Neural crest cell (in vitro differentiated cells): ENCODE results near the gene TOPBP1. TPM values are rescaled to one million over a fixed set of nuclear protein-coding genes. Genes with fewer than 3 reads are reported as not detected.

Experiments
- DNase-seq: peaks from one replicate; pipeline ENCODE4 v3.0.0; 2021; ENCODE audit warnings: low read depth, mixed read lengths, low spot score
- H3K27ac Mint-ChIP-seq: one replicate; pipeline ENCODE4 v1.8.0; 2021; ENCODE audit warnings: mild to moderate bottlenecking, mixed read lengths; ENCODE audit not compliant: unreplicated experiment
- H3K27me3 Mint-ChIP-seq: 2 replicates; pipeline ENCODE4 v1.8.0; 2021; ENCODE audit warnings: low read depth, mild to moderate bottlenecking, mixed read lengths
- H3K36me3 Mint-ChIP-seq: 2 replicates; pipeline ENCODE4 v1.8.0; 2021; ENCODE audit warnings: low read depth, mild to moderate bottlenecking, mixed read lengths
- H3K4me1 Mint-ChIP-seq: 2 replicates; pipeline ENCODE4 v1.8.0; 2021; ENCODE audit warnings: mixed read lengths
- H3K4me3 Mint-ChIP-seq: one replicate; pipeline ENCODE4 v1.8.0; 2021; ENCODE audit warnings: mild to moderate bottlenecking, mixed read lengths
- H3K9me3 Mint-ChIP-seq: 2 replicates; pipeline ENCODE4 v1.8.0; 2021; ENCODE audit warnings: mixed read lengths
- total RNA-seq: library from RNA; stranded (reverse); gene quantifications from 2 replicates; pipeline ENCODE4 v1.2.1, GENCODE V29; 2021
- TF ChIP-seq, protein P1 (sequence below): fragments of 200-600 bp; sonication (generic); conservative IDR thresholded peaks from 2 replicates; pipeline ENCODE4 v1.5.0; 2021; ENCODE audit warnings: antibody characterized with exemption, mild to moderate bottlenecking

The TOPBP1 gene
- total RNA-seq, 1 donor from 2014 or later: 58.8 TPM

DNA sequence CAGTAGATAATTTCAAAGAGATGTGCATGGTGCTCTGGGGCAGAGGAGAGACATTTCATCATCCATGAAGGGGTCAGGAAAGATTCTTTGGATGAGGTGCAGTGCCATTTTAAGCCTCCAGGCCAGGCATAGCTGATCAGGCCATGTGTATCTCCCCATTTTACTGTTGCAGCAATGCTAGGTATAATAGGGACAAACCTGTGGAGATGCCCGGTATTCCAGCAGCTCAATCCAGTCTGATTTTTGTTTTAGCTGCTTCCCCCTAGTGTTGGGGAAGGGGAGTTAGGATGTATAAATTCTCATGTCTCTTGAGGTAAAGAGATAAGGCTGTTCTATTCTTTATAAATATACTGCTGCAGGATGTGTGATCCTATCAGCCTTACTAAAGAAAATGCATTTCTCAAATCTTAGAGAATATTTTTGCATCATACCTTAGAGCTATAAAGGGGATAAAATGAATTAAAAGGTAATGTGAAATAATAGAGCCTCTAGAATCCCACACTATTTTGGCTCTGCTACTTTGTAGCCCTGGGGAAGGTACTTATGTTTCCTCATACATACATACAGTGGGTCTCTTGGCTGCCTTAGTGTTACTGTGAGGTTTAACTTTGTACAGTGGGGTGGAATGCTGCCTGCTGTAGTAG, 83.1 kb downstream of the TOPBP1 start:
- Mint-ChIP-seq H3K27ac (no peak overlapping the region), H3K4me3 (peak overlapping the region; percentile 83)
- DNase-seq: no peak

DNA sequence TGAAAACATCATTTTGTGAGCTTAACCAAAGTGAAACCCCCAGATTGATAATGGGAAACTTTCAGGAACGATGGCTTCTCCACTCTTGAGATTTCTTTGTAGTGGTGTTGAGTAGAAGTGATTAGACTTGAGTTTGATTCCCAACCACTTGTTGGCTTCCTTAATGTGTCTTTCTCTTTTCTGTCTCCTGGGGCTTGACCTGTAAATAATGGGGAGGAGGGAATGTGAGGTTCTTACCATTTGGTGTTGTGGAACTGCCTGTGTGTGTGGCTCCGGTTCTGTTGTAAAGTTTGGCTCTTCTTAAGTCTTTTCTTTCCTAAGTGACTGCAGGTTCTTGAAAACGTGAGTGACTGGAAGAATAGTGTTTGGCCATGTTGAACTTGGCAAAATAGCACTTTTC, 85.6 kb downstream of the TOPBP1 start:
- peaks cover 49% of the 10 kb centered on the region for H3K4me1 Mint-ChIP-seq
- no peaks in the 10 kb centered on the region for H3K27me3 Mint-ChIP-seq
- peaks cover 10% of the 10 kb centered on the region for H3K36me3 Mint-ChIP-seq
- TF ChIP-seq, protein P1, sequence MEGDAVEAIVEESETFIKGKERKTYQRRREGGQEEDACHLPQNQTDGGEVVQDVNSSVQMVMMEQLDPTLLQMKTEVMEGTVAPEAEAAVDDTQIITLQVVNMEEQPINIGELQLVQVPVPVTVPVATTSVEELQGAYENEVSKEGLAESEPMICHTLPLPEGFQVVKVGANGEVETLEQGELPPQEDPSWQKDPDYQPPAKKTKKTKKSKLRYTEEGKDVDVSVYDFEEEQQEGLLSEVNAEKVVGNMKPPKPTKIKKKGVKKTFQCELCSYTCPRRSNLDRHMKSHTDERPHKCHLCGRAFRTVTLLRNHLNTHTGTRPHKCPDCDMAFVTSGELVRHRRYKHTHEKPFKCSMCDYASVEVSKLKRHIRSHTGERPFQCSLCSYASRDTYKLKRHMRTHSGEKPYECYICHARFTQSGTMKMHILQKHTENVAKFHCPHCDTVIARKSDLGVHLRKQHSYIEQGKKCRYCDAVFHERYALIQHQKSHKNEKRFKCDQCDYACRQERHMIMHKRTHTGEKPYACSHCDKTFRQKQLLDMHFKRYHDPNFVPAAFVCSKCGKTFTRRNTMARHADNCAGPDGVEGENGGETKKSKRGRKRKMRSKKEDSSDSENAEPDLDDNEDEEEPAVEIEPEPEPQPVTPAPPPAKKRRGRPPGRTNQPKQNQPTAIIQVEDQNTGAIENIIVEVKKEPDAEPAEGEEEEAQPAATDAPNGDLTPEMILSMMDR: no peak
- no peaks in the 10 kb centered on the region for H3K9me3 Mint-ChIP-seq
- DNase-seq: no peak
- peak overlapping the region; percentile 66 for H3K4me3 Mint-ChIP-seq
- no peak overlapping the region for H3K27ac Mint-ChIP-seq

More for the DNA sequence above, 83.1 kb downstream of the TOPBP1 start:
- TF ChIP-seq, protein P1: peak; percentile 71
- Mint-ChIP-seq H3K9me3 (no peaks in the 10 kb centered on the region), H3K36me3 (peaks cover 10% of the 10 kb centered on the region), H3K4me1 (peaks cover 38% of the 10 kb centered on the region), H3K27me3 (no peaks in the 10 kb centered on the region)

DNA sequence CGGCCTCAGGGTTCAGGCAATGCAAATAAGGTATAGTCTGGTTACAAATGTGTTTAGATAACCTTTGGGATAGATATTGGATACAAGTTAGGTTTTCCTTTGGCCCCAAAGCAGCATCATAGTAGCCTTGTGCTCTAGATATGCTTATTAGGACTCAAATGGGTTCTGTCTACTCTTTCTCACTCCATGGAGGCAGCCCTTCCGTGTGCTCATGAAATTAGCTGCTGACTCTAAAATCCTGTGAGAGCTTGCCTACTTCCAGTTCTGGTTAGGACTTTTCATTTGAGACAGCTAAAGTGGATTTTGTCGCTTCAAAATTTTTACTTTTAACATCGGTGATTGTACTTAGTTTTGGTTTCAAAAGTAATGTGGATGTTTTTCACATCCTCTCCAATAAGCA, 86.7 kb downstream of the TOPBP1 start:
- DNase-seq: no peak
- Mint-ChIP-seq H3K4me1 (peaks cover 49% of the 10 kb centered on the region), H3K36me3 (peaks cover 10% of the 10 kb centered on the region), H3K27me3 (no peaks in the 10 kb centered on the region), H3K4me3 (peak overlapping the region; percentile 96), H3K9me3 (no peaks in the 10 kb centered on the region), H3K27ac (peak overlapping the region; percentile 94)
- TF ChIP-seq, protein P1: no peak

DNA sequence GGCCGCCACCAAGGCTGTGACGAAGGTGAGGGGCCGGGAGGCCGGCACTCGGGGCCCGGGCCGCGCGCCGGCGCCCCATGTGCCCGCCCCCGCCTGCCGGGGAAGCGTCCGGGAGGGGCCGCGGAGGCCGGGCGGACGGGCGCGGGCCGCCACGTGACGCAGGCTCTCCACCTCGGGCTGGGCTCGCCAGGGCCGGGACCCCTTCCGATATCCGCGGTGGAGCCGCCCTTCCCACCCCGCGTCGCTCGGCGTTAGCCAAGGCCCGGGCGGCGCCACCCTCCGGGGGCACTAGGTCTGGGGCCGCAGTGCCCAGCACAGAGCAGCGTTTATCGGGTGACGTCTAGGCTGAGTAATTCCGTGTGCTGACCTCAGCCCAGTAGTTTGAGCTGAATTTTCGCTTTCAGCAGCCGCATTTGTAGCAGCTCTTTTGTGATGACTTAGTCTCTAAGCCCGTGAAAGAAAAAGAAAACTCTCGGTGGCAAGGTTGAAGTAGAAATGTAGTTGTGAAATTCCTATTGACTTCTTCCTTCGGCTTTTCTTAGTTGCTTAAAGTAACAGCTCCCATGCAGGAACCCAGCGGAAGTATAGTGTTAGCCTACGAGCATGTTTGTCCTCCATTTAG, 87.4 kb downstream of the TOPBP1 start:
- Mint-ChIP-seq H3K27ac (peak overlapping the region; percentile 94), H3K27me3 (no peaks in the 10 kb centered on the region), H3K9me3 (no peaks in the 10 kb centered on the region), H3K4me3 (peak overlapping the region; percentile 96), H3K36me3 (peaks cover 10% of the 10 kb centered on the region), H3K4me1 (peaks cover 49% of the 10 kb centered on the region)
- DNase-seq: peak; percentile 51
- TF ChIP-seq, protein P1: peak; percentile 32

DNA sequence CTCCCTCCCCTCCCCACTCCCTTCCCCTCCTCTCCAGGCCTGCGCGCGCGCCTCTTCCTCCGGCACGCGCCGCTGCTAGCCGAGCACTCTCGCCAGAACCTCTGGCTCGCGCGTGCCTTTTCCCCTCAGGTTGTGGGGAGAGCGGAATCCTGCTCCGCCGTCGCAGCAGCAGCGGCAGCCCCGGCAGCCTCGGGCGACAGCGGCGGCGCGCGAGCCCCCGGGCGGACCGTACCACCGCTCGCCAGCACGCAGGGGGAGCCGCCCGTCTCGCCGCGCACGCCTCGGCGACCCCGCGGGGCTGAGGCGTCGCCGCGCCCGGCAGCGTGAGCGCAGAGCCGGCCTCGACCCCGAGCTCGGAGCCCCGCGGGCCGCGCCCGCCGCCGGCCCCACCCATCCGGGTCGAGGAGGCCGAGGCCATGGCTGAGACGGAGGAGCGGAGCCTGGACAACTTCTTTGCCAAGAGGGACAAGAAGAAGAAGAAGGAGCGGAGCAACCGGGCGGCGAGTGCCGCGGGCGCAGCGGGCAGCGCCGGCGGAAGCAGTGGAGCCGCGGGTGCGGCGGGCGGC, 88.0 kb downstream of the TOPBP1 start, which contains the start of gene CDV3:
TSS of gene CDV3 (plus strand) at position 58 of the 566 bp plus-strand sequence. CDS start at position 417, 359 bp downstream.
- H3K36me3 Mint-ChIP-seq: peaks cover 9% of the 10 kb centered on the region
- no peaks in the 10 kb centered on the region for H3K9me3 Mint-ChIP-seq
- peaks cover 50% of the 10 kb centered on the region for H3K4me1 Mint-ChIP-seq
- DNase-seq: no peak
- TF ChIP-seq, protein P1: no peak
- peak within 1 kb of the TSS; percentile 95 for H3K27ac Mint-ChIP-seq
- H3K27me3 Mint-ChIP-seq: no peaks in the 10 kb centered on the region
- H3K4me3 Mint-ChIP-seq: peak within 1 kb of the TSS; percentile 96
